Measurements from ENCODE around the gene ZNF536.

DNA sequence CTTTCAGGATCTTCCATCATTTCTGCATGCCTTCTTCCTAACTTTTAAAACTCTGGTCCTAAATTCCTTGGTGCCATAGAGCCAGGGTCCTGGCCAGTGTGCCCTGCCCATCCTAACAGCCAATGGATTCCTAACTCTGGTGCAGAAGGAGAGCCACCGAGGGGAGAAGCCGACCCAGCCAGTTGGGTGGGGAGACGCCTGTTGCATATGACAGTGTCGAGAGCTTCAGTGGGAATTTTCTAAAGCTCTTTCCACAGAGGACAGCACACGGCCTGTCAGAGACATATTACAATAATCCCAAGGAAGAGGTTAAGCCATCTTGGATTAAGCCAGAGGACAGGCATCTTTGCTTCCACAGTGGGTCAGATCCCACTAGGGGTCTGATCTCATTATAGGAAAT lies 180.4 kb downstream of the ZNF536 start:
- no peak for TF ChIP-seq CTCF (IDR thresholded peaks at IDR 0.05)
- TF ChIP-seq POLR2A (IDR thresholded peaks at IDR 0.05) = no peak
